Pulmonary artery endothelial cell (primary cell): ENCODE results near the gene ADAMTSL5. TPM values are rescaled to one million over a fixed set of nuclear protein-coding genes. Genes with fewer than 3 reads are reported as not detected.
"Not testable (repeated sequence)": the region's sequence is repeated elsewhere in the genome, so short reads cannot be mapped to it uniquely, and the experiment has no call there.

ENCODE experiments used
- DNase-seq: peaks from one replicate; pipeline ENCODE4 v3.0.0-alpha.2; 2011; ENCODE audit warnings: low read depth, low spot score
- total RNA-seq: library from RNA; depleted of rRNA; stranded (reverse); fragments of >200 nt; gene quantifications from 2 replicates; pipeline ENCODE4 v1.2.3, GENCODE V29; 2014

Gene ADAMTSL5, protein sequence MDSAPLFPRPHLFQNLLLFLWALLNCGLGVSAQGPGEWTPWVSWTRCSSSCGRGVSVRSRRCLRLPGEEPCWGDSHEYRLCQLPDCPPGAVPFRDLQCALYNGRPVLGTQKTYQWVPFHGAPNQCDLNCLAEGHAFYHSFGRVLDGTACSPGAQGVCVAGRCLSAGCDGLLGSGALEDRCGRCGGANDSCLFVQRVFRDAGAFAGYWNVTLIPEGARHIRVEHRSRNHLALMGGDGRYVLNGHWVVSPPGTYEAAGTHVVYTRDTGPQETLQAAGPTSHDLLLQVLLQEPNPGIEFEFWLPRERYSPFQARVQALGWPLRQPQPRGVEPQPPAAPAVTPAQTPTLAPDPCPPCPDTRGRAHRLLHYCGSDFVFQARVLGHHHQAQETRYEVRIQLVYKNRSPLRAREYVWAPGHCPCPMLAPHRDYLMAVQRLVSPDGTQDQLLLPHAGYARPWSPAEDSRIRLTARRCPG
- 0.04 and 0.07 TPM in 2 replicates for total RNA-seq

DNA sequence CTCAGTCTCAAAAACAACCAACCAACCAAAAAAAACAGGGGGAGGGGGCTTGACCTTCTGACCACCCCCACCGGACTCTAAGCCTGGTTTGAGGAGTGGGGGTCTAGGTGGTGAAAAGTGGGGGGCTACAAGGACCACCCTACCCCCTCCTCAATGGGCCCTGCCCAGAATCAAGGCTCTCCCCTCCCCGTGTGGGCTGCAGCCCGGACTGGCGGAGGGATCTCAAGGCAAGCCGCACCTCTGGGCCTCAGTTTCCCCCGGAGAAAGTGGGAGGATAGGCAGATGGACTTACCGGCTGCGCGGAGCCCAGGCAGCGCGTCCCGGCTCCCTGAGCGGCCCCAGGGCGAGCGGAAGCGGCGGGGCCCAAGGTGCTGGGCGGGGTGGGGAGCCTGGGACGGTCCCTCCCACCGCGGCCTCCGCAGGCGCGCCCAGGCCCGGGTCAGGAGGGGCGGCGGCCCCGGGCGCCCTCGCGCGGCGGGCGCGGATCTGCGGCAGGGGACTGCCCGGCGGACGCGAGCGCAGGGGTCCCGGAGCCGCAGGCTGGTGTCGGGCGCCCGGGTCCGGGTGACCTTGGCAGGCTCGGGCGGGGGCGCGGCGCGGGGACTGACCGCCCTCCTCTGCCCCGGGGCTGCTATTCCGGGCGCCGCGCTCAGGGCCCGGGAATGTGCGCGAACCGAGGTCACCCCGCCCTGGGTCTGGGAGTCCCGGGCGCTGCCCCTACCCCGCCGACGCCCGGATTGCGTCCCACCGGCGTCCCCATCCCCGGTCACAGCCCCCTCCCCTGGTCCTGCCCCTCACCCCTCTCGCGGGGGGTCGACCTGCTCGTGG lies at the start of gene ADAMTSL5:
Gene ADAMTSL5, minus strand, starts transcription at position 349 of the 828 bp plus-strand sequence. CDS start 2,076 bp downstream, outside the sequence.
- DNase-seq: no peak

DNA sequence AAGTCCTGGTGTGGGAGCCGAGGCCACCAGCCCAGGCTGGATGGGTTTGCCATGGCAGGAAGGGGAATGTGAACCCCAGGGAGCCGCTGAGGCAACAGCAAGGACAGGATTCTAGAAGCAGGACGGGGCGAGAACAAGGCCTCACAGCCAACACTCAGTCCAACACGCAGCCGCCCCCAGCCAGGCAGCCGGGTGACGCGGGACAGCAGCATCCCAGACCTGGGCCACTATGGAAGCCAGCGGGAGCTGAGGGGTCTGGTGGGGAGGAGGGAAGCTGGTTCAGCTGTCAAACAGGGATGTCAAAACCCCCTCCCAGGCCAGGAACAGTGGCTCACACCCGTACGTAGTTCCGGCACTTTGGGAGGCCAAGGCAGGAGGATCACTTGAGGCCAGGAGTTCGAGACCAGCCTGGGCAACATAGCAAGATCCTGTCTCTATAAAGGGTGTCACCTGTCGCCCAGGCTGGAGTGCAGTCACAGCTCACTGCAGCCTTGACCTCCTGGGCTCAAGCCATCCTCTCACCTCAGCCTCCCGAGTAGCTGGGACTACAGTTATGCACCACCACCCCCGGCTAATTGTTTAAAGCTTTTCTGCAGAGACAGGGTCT lies 48.5 kb upstream of the ADAMTSL5 start:
- no peak for DNase-seq

DNA sequence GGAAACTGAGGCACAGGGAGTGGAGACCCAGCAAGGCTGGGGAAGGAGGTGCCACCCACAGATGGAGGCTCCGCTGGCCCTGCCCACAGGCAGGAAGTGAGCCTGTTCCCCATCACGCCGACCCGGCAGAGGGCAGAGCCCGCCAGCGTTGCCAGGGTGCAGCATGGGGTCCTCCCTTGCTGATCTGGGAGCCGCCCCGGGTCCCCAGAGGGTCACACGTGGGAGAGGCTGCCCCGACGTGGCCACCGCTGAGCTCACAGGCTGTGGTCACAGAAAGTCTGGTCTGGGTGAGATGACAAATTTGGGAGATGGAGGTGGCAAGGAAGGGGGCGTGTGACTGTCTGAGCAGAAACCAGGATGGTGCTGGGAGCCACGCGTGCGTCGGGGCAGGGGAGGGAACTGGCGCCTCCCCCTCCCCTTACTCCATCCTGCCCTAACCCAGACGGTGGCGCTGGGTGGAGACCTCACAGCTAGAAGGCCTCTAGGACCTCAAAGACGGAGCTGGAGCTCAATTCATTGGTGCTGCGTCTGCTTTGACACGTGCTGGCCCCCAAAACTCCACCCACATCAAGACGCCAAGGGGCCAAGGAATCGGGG lies 47.6 kb upstream of the ADAMTSL5 start:
- no peak for DNase-seq

DNA sequence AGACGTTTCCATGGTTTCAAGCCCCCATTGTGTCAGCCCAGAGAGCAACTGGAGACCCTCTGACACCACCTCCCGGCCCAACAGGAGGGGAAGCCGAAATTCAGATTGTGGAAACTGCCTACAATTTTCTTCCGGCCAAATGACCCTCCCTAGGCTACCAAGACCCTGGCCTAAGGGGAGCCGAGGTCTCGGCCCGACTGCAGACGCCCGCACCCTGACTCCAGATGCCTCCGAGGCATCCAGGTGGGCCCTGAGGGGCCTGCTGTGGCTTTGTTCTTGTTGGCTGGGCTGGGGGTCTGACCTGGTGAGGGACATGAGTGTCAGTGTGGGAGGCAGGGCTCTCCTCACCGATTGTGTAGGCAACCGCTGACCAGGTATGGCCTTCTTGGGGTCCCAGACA lies 45.7 kb upstream of the ADAMTSL5 start:
- DNase-seq: no peak

- DNase-seq: no peak
Measured at GRCh38 chr19:1556390-1557070, 43.7 kb upstream of the ADAMTSL5 start.

DNA sequence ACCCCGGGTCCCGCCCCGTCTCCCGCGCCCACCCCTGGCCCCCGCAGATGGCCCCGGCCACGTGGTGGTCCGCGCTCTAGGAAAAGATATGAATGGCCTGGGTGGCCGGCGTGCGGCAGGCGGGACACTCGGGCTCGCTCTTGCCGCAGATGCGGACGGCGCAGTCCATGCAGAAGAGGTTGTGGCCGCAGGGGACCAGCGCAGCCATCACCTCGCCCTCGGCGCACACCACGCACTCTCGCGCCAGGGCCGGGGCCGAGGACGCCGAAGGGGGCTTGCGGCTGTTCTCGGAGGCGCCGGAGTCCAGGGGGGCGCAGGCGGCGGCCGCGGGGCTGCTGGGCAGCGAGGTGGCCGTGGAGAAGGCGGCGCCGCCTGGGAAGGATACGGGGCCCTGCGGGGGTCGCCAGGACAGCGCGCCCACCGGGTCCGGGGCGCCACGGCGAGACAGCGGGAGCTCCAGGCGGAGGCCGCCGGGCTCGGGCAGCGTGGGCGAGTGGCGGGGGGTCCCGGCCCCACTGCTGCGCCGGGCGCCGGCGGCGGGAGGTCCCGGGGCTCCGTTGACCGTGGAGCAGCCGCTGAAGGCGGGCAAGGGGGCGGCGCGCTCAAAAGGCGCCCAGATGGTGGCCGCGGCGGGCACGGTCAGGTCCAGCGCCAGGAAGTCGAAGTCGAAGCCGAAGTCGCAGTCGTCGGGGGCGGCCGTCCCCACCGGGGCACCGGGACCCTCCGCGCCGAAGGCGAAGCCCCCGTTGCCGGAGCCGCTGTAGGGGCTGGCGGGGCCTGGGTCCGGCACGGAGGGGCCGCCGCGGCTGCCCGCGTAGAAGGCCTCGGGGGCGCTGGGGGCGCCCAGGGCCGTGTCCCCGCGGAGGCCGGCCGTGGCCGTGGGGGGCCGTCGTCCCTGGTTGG lies 42.9 kb upstream of the ADAMTSL5 start:
- no peak for DNase-seq

GRCh38 chr19:1554968-1555367 lies 42.1 kb upstream of the ADAMTSL5 start:
- DNase-seq: no peak

DNA sequence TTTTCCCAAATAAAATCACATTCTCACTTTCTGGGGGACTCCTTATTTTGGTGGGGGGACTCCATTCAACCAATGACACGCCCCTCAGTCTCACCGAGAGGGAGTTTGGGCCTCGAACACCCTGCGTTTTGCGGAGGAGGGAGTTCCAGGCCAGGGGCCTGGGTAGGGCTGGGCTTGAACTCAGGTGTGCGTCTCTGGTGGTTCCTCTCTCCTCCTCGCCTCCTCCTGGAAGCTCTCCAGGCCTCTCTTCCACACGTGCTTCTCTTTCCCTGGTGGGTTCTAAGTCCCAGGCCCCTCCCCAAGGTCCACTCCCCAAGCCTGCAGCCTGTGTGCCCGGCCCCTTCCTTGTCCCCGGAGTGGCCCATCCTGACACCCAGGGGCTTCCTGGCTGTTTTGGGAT lies 40.6 kb upstream of the ADAMTSL5 start:
- DNase-seq: no peak

DNA sequence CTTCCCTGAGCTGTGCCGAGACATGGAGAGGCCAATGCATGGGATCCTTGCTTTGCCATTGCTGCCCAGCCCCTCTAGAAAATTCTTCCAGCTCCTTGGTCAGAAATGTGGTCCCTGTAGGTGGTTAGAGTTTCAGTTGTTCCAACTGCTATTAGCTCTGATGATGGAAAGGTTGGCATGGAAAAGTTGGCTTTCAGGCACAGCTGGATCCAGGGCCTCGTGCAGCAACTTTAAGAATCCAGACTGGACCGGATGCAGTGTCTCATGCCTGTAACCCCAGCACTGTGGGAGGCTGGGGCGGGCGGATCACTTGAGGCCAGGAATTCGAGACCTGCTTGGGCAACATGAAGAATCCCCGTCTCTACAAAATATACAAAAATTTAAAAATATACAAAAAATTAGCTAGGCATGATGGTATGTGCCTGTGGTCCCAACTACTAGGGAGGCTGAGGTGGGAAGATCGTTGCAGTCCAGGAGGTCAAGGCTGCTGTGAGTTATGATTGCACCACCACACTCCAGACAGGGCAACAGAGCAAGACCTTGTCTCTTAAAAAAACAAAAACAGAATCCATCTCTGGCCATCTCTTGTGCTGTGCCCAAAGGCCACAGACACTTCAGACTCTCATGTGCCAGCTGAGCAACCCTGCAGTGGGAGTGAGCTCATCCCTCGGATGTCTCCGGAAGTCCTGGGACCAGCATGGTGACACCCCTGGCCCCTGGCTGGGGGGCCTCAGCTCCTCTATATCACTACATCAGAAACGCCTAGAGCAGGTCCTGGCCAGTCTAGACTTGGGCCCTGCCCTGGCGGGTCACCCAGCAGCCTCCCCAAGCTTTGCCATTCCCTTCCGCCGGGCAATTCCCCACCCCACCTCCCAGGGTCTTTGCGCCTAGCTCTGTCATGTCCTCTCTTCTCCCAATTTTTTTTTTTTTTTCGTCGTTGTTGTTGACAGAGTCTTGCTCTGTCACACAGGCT lies 38.5 kb upstream of the ADAMTSL5 start:
- no peak for DNase-seq

DNA sequence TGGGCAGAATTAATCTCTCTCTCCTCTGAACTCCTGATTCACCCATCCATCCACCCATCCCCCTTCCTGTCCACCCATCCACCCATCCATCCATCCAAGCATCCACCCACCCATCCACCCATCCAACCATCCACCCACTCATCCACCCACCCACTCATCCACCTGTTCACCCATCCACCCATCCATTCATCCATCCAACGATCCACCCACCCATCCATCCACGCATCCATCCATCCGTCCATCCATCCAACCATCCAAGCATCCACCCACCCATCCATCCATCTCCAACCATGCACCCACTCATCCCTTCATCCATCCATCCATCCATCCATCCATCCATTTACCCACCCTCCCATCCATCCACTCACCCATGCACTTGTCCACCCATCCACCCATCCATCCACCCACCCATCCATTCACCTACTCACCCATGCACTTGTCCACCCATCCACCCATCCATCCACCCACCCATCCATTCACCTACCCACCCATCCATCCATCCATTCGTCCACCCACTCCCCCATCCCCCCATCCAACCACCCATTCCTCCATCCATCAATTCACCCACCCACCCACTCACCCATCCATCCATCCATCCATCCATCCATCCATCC lies 36.6 kb upstream of the ADAMTSL5 start:
- DNase-seq: no peak

DNA sequence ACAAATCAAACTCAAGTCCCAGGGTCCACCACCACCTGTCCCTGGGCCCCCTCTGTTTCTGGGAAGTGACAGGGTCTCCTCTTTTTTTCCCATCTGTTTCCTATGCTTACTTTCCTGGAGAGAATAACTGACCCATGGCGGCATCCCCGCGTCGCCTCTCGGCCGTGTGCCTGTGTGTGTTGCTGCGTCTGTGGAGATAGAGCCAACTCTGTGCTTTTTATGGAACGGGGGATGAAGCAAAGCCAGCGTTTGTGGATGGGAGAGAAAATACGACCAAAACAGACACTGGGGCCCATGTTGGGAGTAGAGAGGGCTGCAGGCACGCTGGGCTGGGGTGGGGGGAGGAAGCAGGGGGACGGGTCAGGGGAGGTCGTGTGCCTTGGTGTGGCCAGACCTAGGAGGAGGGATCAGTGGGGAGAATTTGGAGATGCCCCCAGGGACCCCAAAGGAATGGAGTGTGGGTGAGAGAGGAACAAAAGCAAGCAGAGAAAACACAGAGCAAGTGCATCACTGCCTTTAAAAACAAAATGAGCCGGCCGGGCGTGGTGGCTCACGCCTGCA lies 27.6 kb upstream of the ADAMTSL5 start:
- DNase-seq: no peak

- DNase-seq: not testable (repeated sequence)
Measured at GRCh38 chr19:1539749-1540148, 26.9 kb upstream of the ADAMTSL5 start.

DNA sequence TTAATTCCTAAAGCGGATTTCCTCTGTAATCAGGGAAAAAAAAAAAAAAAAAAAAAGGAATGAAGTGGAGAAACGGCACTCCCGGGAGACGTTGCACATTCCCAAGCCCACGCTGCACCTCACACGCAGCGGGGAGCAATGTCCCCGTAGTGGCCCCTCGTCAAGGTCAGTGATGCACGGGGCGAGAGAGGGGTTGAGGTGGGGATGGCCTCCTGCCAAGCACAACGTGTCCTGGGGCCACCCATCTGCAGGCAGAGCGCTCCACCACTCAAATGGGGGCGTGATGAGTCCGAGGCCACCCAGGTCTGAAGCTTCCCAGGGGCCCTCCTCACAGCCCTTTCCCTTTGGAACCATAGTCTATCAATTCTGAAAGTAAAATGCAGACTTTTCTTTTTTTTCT lies 26.2 kb upstream of the ADAMTSL5 start:
- no peak for DNase-seq

DNA sequence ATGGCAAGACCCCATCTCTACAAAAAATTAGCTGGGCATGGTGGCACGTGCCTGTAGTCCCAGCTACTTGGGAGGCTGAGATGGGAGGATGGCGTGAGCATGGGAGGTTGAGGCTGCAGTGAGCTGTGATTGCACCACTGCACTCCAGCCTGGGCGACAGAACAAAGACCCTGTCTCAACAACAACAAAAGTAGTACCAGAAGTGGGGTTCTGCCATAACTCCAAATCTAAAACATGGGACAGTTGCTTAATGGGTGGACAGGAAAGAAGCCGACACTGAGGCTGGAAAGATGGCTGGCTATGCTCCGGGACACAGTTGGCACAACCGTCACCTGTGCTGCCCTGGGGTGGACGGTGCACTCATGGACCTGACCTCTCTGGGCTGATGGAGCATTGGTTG lies 22.9 kb upstream of the ADAMTSL5 start:
- not testable (repeated sequence) for DNase-seq

- DNase-seq: no peak
Measured at GRCh38 chr19:1534972-1535371, 22.2 kb upstream of the ADAMTSL5 start.

GRCh38 chr19:1533510-1534150 lies 20.8 kb upstream of the ADAMTSL5 start:
- DNase-seq: no peak

GRCh38 chr19:1532003-1532402 lies 19.2 kb upstream of the ADAMTSL5 start:
- no peak for DNase-seq
